H1 (cell line): ENCODE measurements around the gene ZBTB8B. TPM values are rescaled to one million over a fixed set of nuclear protein-coding genes. Genes with fewer than 3 reads are reported as not detected.

Experiments
- CTCF ChIA-PET: fragments of 300-600 bp; sonication (Branson Sonifier 250); formaldehyde crosslinking; loops from one replicate; lab custom pipeline; 2021; ENCODE audit not compliant: partially characterized antibody; lab: Charles Lee
- POLR2A ChIA-PET: fragments of 300-600 bp; sonication (Branson Sonifier 250); formaldehyde crosslinking; loops from one replicate; lab custom pipeline; 2021; ENCODE audit warnings: inconsistent platforms; ENCODE audit not compliant: partially characterized antibody; lab: Charles Lee
- DNase-seq, 2 experiments: peaks; one replicate each; pipeline versions ENCODE4 v3.0.0 to v3.0.0-alpha.2; 2010 to 2022; ENCODE audit warnings: low spot score in 2 of 2, low read depth in 1 of 2, mixed read lengths in 1 of 2
- FAIRE-seq: peaks from 2 replicates; lab custom pipeline; 2011; peaks lifted over from hg19 to GRCh38; lab: Jason Lieb, UNC
- H2AFZ ChIP-seq: 2 replicates; pipeline ENCODE4 v1.8.1; 2012; ENCODE audit warnings: low read length, inconsistent platforms
- H2AK5ac ChIP-seq: 2 replicates; pipeline ENCODE4 v1.6.1; 2013; ENCODE audit warnings: low read depth, low read length
- H2BK120ac ChIP-seq: replicated peaks from 2 replicates; pipeline ENCODE3; 2013; ENCODE audit warnings: low read depth, low read length, inconsistent platforms
- H2BK12ac ChIP-seq: 2 replicates; pipeline ENCODE4 v1.6.1; 2013; ENCODE audit warnings: low read depth, low read length
- H2BK15ac ChIP-seq: 2 replicates; pipeline ENCODE4 v1.6.1; 2013; ENCODE audit warnings: low read length
- H2BK20ac ChIP-seq: 2 replicates; pipeline ENCODE4 v1.6.1; 2013; ENCODE audit warnings: low read length
- H2BK5ac ChIP-seq: 2 replicates; pipeline ENCODE4 v1.6.1; 2013; ENCODE audit warnings: low read depth, low read length
- H3K14ac ChIP-seq: 2 replicates; pipeline ENCODE4 v1.6.1; 2013; ENCODE audit warnings: inconsistent platforms; ENCODE audit not compliant: insufficient read length
- H3K18ac ChIP-seq: 2 replicates; pipeline ENCODE4 v1.6.1; 2013; ENCODE audit warnings: low read length; ENCODE audit errors: extremely low read depth
- H3K23ac ChIP-seq: 2 replicates; pipeline ENCODE4 v1.6.1; 2013; ENCODE audit warnings: inconsistent platforms; ENCODE audit not compliant: insufficient read length
- H3K23me2 ChIP-seq: 2 replicates; pipeline ENCODE4 v1.6.1; 2013; ENCODE audit warnings: low read depth, low read length
- H3K27ac ChIP-seq: 2 replicates; pipeline ENCODE4 v1.6.1; 2011; ENCODE audit warnings: low read depth, low read length, inconsistent platforms
- H3K27me3 ChIP-seq, 4 experiments: replicated peaks in 1 of 4; 1 replicate in 1 of 4; 2 replicates in 3 of 4; pipeline versions ENCODE4 v1.6.1 to v1.8.1; 2011 to 2013; ENCODE audit warnings: low read length in 3 of 4, mild to moderate bottlenecking in 3 of 4, inconsistent platforms in 2 of 4, mixed read lengths in 2 of 4, moderate library complexity in 1 of 4; ENCODE audit not compliant: control insufficient read depth in 3 of 4, insufficient read depth in 3 of 4; ENCODE audit errors: extremely low read depth in 1 of 4
- H3K36me3 ChIP-seq, 4 experiments: 2 replicates each; pipeline versions ENCODE4 v1.6.1 to v1.8.1; 2011 to 2013; ENCODE audit warnings: mild to moderate bottlenecking in 4 of 4, low read length in 3 of 4, moderate library complexity in 2 of 4, control low read depth in 1 of 4, inconsistent platforms in 1 of 4; ENCODE audit not compliant: insufficient read depth in 4 of 4, control insufficient read depth in 2 of 4
- H3K4ac ChIP-seq: replicated peaks from 2 replicates; pipeline ENCODE3; 2013; ENCODE audit warnings: low read length, low read depth, mixed read lengths, inconsistent platforms; ENCODE audit not compliant: insufficient read length
- H3K4me1 ChIP-seq, 4 experiments: replicated peaks in 1 of 4; 1 replicate in 1 of 4; 2 replicates in 3 of 4; pipeline versions ENCODE4 v1.6.1 to v1.8.1; 2011 to 2013; ENCODE audit warnings: low read length in 3 of 4, inconsistent platforms in 2 of 4, mixed read lengths in 1 of 4; ENCODE audit not compliant: insufficient read depth in 4 of 4, control insufficient read depth in 3 of 4
- H3K4me2 ChIP-seq, 2 experiments: 2 replicates each; pipeline versions ENCODE4 v1.6.1 to v1.8.1; 2011 to 2013; ENCODE audit warnings: low read depth in 2 of 2, low read length in 2 of 2, control low read depth in 1 of 2, inconsistent platforms in 1 of 2, mild to moderate bottlenecking in 1 of 2; ENCODE audit not compliant: insufficient read depth in 1 of 2
- H3K4me3 ChIP-seq, 4 experiments: fragments of 200-600, 300-600 bp in 1 of 4; sonication (generic), shearing (Covaris generic), sonication (Bioruptor Twin) in 1 of 4; 2 replicates each; pipeline versions ENCODE4 v1.5.1 to v1.8.1; 2011 to 2016; ENCODE audit warnings: low read length in 4 of 4, low read depth in 3 of 4, control low read depth in 2 of 4, inconsistent platforms in 2 of 4, mild to moderate bottlenecking in 2 of 4, mixed read lengths in 1 of 4, moderate library complexity in 1 of 4; ENCODE audit not compliant: insufficient read depth in 2 of 4; ENCODE audit errors: extremely low read depth in 1 of 4
- H3K56ac ChIP-seq: replicated peaks from 2 replicates; pipeline ENCODE3; 2013; ENCODE audit warnings: low read depth, mild to moderate bottlenecking, mixed read lengths, low read length, inconsistent platforms; ENCODE audit not compliant: insufficient read length
- H3K79me1 ChIP-seq: 2 replicates; pipeline ENCODE4 v1.6.1; 2013; ENCODE audit warnings: low read depth, low read length, control low read depth
- H3K79me2 ChIP-seq, 2 experiments: 2 replicates each; pipeline versions ENCODE4 v1.6.1 to v1.8.1; 2012 to 2013; ENCODE audit warnings: low read length in 2 of 2, mild to moderate bottlenecking in 2 of 2, inconsistent platforms in 1 of 2; ENCODE audit not compliant: insufficient read depth in 2 of 2, control insufficient read depth in 1 of 2
- H3K9ac ChIP-seq, 4 experiments: replicated peaks in 1 of 4; 1 replicate in 1 of 4; 2 replicates in 3 of 4; pipeline versions ENCODE4 v1.6.1 to v1.8.1; 2011 to 2013; ENCODE audit warnings: low read depth in 3 of 4, low read length in 3 of 4, control low read depth in 2 of 4, mild to moderate bottlenecking in 2 of 4, moderate library complexity in 2 of 4, inconsistent platforms in 1 of 4; ENCODE audit errors: extremely low read depth in 1 of 4
- H3K9me3 ChIP-seq, 2 experiments: 2 replicates each; pipeline versions ENCODE4 v1.6.1 to v1.8.1; 2012 to 2013; ENCODE audit warnings: mild to moderate bottlenecking in 2 of 2, moderate library complexity in 2 of 2, control low read depth in 1 of 2, inconsistent platforms in 1 of 2, low read depth in 1 of 2, low read length in 1 of 2, mixed read lengths in 1 of 2; ENCODE audit not compliant: insufficient read depth in 2 of 2
- H4K20me1 ChIP-seq, 2 experiments: replicated peaks in 1 of 2; 2 replicates each; pipeline versions ENCODE3 to v1.8.1; 2011 to 2013; ENCODE audit warnings: inconsistent platforms in 2 of 2, low read length in 2 of 2, mild to moderate bottlenecking in 1 of 2; ENCODE audit not compliant: insufficient read depth in 2 of 2, control insufficient read depth in 1 of 2
- H4K5ac ChIP-seq: 2 replicates; pipeline ENCODE4 v1.6.1; 2013; ENCODE audit warnings: low read length, low read depth, mixed read lengths, inconsistent platforms; ENCODE audit not compliant: insufficient read length
- H4K8ac ChIP-seq: 2 replicates; pipeline ENCODE4 v1.8.0; 2013; ENCODE audit warnings: mild to moderate bottlenecking, moderate library complexity, low read length, inconsistent platforms; ENCODE audit not compliant: insufficient read depth; ENCODE audit errors: extremely low read depth
- H4K91ac ChIP-seq: replicated peaks from 2 replicates; pipeline ENCODE3; 2013; ENCODE audit warnings: low read length, mixed read lengths, inconsistent platforms; ENCODE audit not compliant: insufficient read length
- BRCA1 ChIP-seq: IDR thresholded peaks from 2 replicates; pipeline ENCODE4 v1.6.1; 2012; ENCODE audit warnings: low read depth, low read length, improper control_type of control experiment
- CTBP2 ChIP-seq: IDR thresholded peaks from 2 replicates; pipeline ENCODE4 v1.7.0; 2011; ENCODE audit warnings: borderline replicate concordance, mild to moderate bottlenecking, moderate library complexity, mixed read lengths, low read length; ENCODE audit not compliant: insufficient read depth, insufficient read length
- KDM4A ChIP-seq: IDR thresholded peaks from one replicate; pipeline ENCODE4 v1.7.1; 2012; ENCODE audit warnings: low read depth, mild to moderate bottlenecking, moderate library complexity, low read length, inconsistent platforms; ENCODE audit not compliant: severe bottlenecking
- POLR2AphosphoS5 ChIP-seq: IDR thresholded peaks from 2 replicates; pipeline ENCODE4 v1.6.1; 2011; ENCODE audit warnings: low read depth, low read length
- SAP30 ChIP-seq: fragments of 300-600 bp; sonication (generic); IDR thresholded peaks from 2 replicates; pipeline ENCODE4 v1.7.1; 2012; ENCODE audit warnings: low read length, moderate library complexity, mild to moderate bottlenecking, inconsistent platforms; ENCODE audit not compliant: insufficient read depth, insufficient replicate concordance
- WGBS, 2 experiments: shearing (Covaris generic) in 1 of 2; methylation state at CpG; one replicate each; pipeline versions ENCODE4 v1.1.6 to v1.1.7; 2013 to 2015; ENCODE audit warnings: low lambda C conversion rate in 2 of 2, mixed read lengths in 2 of 2, inconsistent platforms in 1 of 2, low coverage in 1 of 2, missing lambda C conversion rate in 1 of 2; ENCODE audit not compliant: insufficient replicate concordance in 2 of 2, insufficient coverage in 1 of 2, insufficient read length in 1 of 2; ENCODE audit errors: extremely low coverage in 1 of 2, missing lambda C conversion rate in 1 of 2; 5-methylcytosine and 5-hydroxymethylcytosine counted together
- polyA plus RNA-seq, 7 experiments: library from polyadenylated mRNA; depleted of rRNA in 3 of 7; stranded (reverse) in 5 of 7; unstranded in 2 of 7; fragments of >200 nt in 5 of 7; fragments of 200-250 nt in 2 of 7; gene quantifications; 1 replicate in 5 of 7; 2 replicates in 1 of 7; 4 replicates in 1 of 7; pipeline versions ENCODE4 v1.2.1 to v1.2.3, GENCODE V29; 2011 to 2013; ENCODE audit warnings: missing spikeins in 2 of 7, mixed read lengths in 2 of 7
- total RNA-seq: library from RNA; stranded (reverse); fragmentation: NEBNext Ultra II Directional; extraction: Animal tissue kit (Norgen Biotek cat#: 25700); gene quantifications from 2 replicates; pipeline ENCODE4 v1.2.1, GENCODE V29; 2021
- TF ChIP-seq, protein P1 (sequence below), 3 experiments: IDR thresholded peaks; 1 replicate in 2 of 3; 2 replicates in 1 of 3; pipeline versions ENCODE4 v1.5.1 to v1.6.1; 2011; ENCODE audit warnings: low read length in 3 of 3, mild to moderate bottlenecking in 3 of 3, inconsistent platforms in 2 of 3, low read depth in 1 of 3, moderate library complexity in 1 of 3; ENCODE audit not compliant: insufficient read depth in 1 of 3; ENCODE audit errors: control extremely low read depth in 1 of 3

The ZBTB8B gene
- total and polyA plus RNA-seq, 2 of the 8 experiments (the other 6 are each of a cell fraction or from before 2014, with no cell fraction given) = 1.3 to 3.7 TPM

DNA sequence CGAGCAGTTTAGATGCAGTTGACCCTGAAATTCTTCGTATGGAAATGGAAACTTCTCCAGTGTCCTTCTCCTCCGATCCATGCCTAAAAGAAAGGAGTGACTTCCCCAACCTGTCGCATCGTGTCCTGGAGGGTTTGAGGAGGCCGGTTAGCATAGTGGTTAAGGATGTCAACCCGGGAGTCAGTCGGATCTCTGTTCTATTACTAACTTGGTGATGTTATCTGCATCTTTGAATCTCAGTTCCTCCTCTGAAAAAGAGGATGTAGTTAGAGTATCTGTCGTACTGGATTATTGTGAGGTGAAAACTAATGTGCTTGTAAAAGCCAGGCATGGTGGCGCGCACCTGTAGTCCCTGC is 684 bp downstream of the ZBTB8B start:
- peak; percentile 19 for FAIRE-seq
- H2AFZ ChIP-seq = peak overlapping the region; percentile 28; the same call in 1 of the 2 replicates

More for the DNA sequence above, 684 bp downstream of the ZBTB8B start:
- Histone ChIP-seq H2BK20ac (no peak overlapping the region), H3K27ac (no peak overlapping the region), H2BK120ac (no peak overlapping the region), H3K79me2 (peaks cover 0 to 7% of the 10 kb centered on the region in 2 experiments; a peak in 1 of 4 replicates), H3K23me2 (peaks cover 12% of the 10 kb centered on the region), H3K4me2 (peak overlapping the region; percentile 90 to 100), H3K36me3 (no peaks in the 10 kb centered on the region), H2BK5ac (no peak overlapping the region)
- POLR2A ChIA-PET = interaction anchor here (0.9 to 1.3 kb wide), 2 partner anchors 41 to 130 kb away, joined by 4 read pairs; partner anchors contain the start of gene MARCKSL1
- 44% methylated on average over 9 of the region's 11 CpGs; no CpG with 5 or more reads in 1 of the 2 experiments for whole genome bisulfite sequencing, 2 experiments
- TF ChIP-seq SAP30 (peak; percentile 18), BRCA1 (no peak), CTBP2 (no peak), KDM4A (peak; percentile 7), POLR2AphosphoS5 (no peak)
- TF ChIP-seq, protein P1, sequence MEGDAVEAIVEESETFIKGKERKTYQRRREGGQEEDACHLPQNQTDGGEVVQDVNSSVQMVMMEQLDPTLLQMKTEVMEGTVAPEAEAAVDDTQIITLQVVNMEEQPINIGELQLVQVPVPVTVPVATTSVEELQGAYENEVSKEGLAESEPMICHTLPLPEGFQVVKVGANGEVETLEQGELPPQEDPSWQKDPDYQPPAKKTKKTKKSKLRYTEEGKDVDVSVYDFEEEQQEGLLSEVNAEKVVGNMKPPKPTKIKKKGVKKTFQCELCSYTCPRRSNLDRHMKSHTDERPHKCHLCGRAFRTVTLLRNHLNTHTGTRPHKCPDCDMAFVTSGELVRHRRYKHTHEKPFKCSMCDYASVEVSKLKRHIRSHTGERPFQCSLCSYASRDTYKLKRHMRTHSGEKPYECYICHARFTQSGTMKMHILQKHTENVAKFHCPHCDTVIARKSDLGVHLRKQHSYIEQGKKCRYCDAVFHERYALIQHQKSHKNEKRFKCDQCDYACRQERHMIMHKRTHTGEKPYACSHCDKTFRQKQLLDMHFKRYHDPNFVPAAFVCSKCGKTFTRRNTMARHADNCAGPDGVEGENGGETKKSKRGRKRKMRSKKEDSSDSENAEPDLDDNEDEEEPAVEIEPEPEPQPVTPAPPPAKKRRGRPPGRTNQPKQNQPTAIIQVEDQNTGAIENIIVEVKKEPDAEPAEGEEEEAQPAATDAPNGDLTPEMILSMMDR (IDR thresholded peaks at IDR 0.05; ENCODE audit: control extremely low read depth in 1 of 3, insufficient read depth in 1 of 3, low read depth in 1 of 3, low read length in 3 of 3) = no peak
- TF ChIP-seq, all 59 proteins: peak for 2
- Histone ChIP-seq H3K4me1 (peaks cover 0 to 4% (median 2%) of the 10 kb centered on the region in 4 experiments; a peak in 2 of 7 replicates), H3K4ac (no peak overlapping the region), H3K27me3 (no peaks in the 10 kb centered on the region), H3K79me1 (no peaks in the 10 kb centered on the region), H2BK15ac (no peak overlapping the region), H3K18ac (no peak overlapping the region), H4K20me1 (peaks cover 0 to 3% of the 10 kb centered on the region in 2 experiments), H3K23ac (no peak overlapping the region), H3K56ac (no peak overlapping the region), H4K5ac (no peak overlapping the region), H3K9ac (no peak overlapping the region), H3K4me3 (peak overlapping the region; percentile 63 to 86 (median 78)), H3K9me3 (no peaks in the 10 kb centered on the region), H4K8ac (no peak overlapping the region), H2AK5ac (no peak overlapping the region), H4K91ac (no peak overlapping the region), H3K14ac (no peak overlapping the region), H2BK12ac (no peak overlapping the region)
- no peak for DNase-seq
- CTCF ChIA-PET = interaction anchor here (1.7 kb wide), 1 partner anchor 17 kb away, joined by 7 read pairs; no protein-coding TSS in a partner anchor
